K562 (cell line): Measurements from ENCODE around the gene PDIA5. TPM values are rescaled to one million over a fixed set of nuclear protein-coding genes. Genes with fewer than 3 reads are reported as not detected.

ENCODE experiments used
- ATAC-seq: fragments of 200-7000 bp; cut with Tn5 transposase; 3 replicates; pipeline ENCODE4 v1.9.1; 2020; ENCODE audit warnings: moderate library complexity
- BruUV-seq: library from RNA; stranded (reverse); fragments of 400-500 nt; replicated peaks from 2 replicates; lab custom pipeline; 2021; lab: Mats Ljungman, UMichigan
- CTCF ChIA-PET: fragments of 300-600 bp; formaldehyde crosslinking; extraction: SDS; loops from one replicate; lab custom pipeline; 2021; ENCODE audit warnings: low intra/inter-chr PET ratio; lab: Yijun Ruan, JAX
- POLR2A ChIA-PET: fragments of 300-600, 350-650 bp; sonication (Branson Sonifier 250); formaldehyde crosslinking; extraction: SDS; loops from one replicate; lab custom pipeline; 2021; ENCODE audit warnings: antibody characterized with exemption, inconsistent platforms; lab: Yijun Ruan, JAX
- DNase-seq, 4 experiments: peaks; one replicate each; pipeline versions ENCODE4 v3.0.0 to v3.0.0-alpha.2; 2011 to 2018; ENCODE audit warnings: low spot score in 3 of 4, mixed read lengths in 3 of 4; ENCODE audit errors: extremely low read depth in 1 of 4
- FAIRE-seq: peaks from 2 replicates; lab custom pipeline; 2011; peaks lifted over from hg19 to GRCh38; lab: Jason Lieb, UNC
- H2AFZ ChIP-seq: 2 replicates; pipeline ENCODE4 v1.6.0; 2011; ENCODE audit warnings: low read depth, low read length, control low read depth, inconsistent platforms
- H3K27ac ChIP-seq: fragments of 200-600 bp; 3 replicates; pipeline ENCODE4 v1.8.0; 2011; ENCODE audit warnings: low read depth, mild to moderate bottlenecking, control low read depth, inconsistent platforms, low read length, moderate library complexity, mixed read lengths; ENCODE audit errors: extremely low read depth
- H3K27me3 ChIP-seq, 2 experiments: fragments of 300-600 bp in 1 of 2; 2 replicates in 1 of 2; 3 replicates in 1 of 2; pipeline versions ENCODE4 v1.6.0 to v1.8.0; 2011; ENCODE audit warnings: inconsistent platforms in 2 of 2, low read length in 2 of 2, mild to moderate bottlenecking in 1 of 2, mixed read lengths in 1 of 2, moderate library complexity in 1 of 2; ENCODE audit not compliant: control insufficient read depth in 2 of 2, insufficient read depth in 2 of 2
- H3K36me3 ChIP-seq: fragments of 300-600 bp; 3 replicates; pipeline ENCODE4 v1.8.0; 2011; ENCODE audit warnings: mild to moderate bottlenecking, low read length, inconsistent platforms; ENCODE audit not compliant: control insufficient read depth, insufficient read depth
- H3K4me1 ChIP-seq, 2 experiments: fragments of 200-600 bp in 1 of 2; replicated peaks in 1 of 2; 2 replicates in 1 of 2; 3 replicates in 1 of 2; pipeline versions ENCODE4 v1.5.1 to v1.8.0; 2011; ENCODE audit warnings: inconsistent platforms in 2 of 2, low read length in 2 of 2, mild to moderate bottlenecking in 1 of 2, mixed read lengths in 1 of 2, moderate library complexity in 1 of 2; ENCODE audit not compliant: control insufficient read depth in 2 of 2, insufficient read depth in 2 of 2
- H3K4me2 ChIP-seq: 2 replicates; pipeline ENCODE4 v1.6.1; 2011; ENCODE audit warnings: low read length, control low read depth, inconsistent platforms, mixed read lengths; ENCODE audit not compliant: insufficient read depth
- H3K4me3 ChIP-seq: fragments of 200-600 bp; sonication (generic), shearing (Covaris generic); 2 replicates; pipeline ENCODE4 v1.5.1; 2016; ENCODE audit warnings: control low read depth, inconsistent platforms
- H3K79me2 ChIP-seq: fragments of 200-600 bp; 3 replicates; pipeline ENCODE4 v1.8.0; 2011; ENCODE audit warnings: low read length, inconsistent platforms; ENCODE audit not compliant: control insufficient read depth, insufficient read depth
- H3K9ac ChIP-seq, 2 experiments: 2 replicates each; pipeline versions ENCODE4 v1.6.0 to v1.6.1; 2011; ENCODE audit warnings: low read depth in 2 of 2, low read length in 2 of 2, control low read depth in 1 of 2, inconsistent platforms in 1 of 2, mild to moderate bottlenecking in 1 of 2, mixed read lengths in 1 of 2; ENCODE audit not compliant: insufficient read depth in 1 of 2
- H3K9me1 ChIP-seq: one replicate; pipeline ENCODE4 v1.6.0; 2011; ENCODE audit warnings: inconsistent platforms, mild to moderate bottlenecking, low read length, moderate library complexity; ENCODE audit not compliant: control insufficient read depth, insufficient read depth
- H3K9me3 ChIP-seq: replicated peaks from 2 replicates; pipeline ENCODE4 v1.5.1; 2011; ENCODE audit warnings: low read depth, low read length, inconsistent platforms; ENCODE audit not compliant: control insufficient read depth, insufficient read depth
- H4K20me1 ChIP-seq: replicated peaks from 2 replicates; pipeline ENCODE4 v1.6.1; 2011; ENCODE audit warnings: low read length, inconsistent platforms, mixed read lengths; ENCODE audit not compliant: control insufficient read depth, insufficient read depth
- BHLHE40 ChIP-seq: IDR thresholded peaks from 2 replicates; pipeline ENCODE4 v1.6.1; 2011; ENCODE audit warnings: low read length, improper control_type of control experiment
- CBFA2T3 ChIP-seq: fragments of 450-650 bp; IDR thresholded peaks from 2 replicates; pipeline ENCODE4 v1.6.1; 2017
- ELF4 ChIP-seq: fragments of 450-650 bp; formaldehyde crosslinking; IDR thresholded peaks from 2 replicates; pipeline ENCODE4 v1.4.0; 2022; ENCODE audit warnings: missing genetic modification characterization
- HDAC6 ChIP-seq: IDR thresholded peaks from 2 replicates; pipeline ENCODE4 v1.6.1; 2012; ENCODE audit warnings: low read depth, mild to moderate bottlenecking, control low read depth, inconsistent platforms, low read length, moderate library complexity
- MTF1 ChIP-seq: fragments of 250-450 bp; sonication (Bioruptor Pico); IDR thresholded peaks from 2 replicates; pipeline ENCODE4 v1.9.0; 2021; ENCODE audit warnings: moderate library complexity, mild to moderate bottlenecking, inconsistent platforms, borderline replicate concordance
- PRMT5 ChIP-seq: sonication (generic); formaldehyde crosslinking; IDR thresholded peaks from 2 replicates; pipeline ENCODE4 v1.5.0; 2020; ENCODE audit warnings: missing genetic modification reagents
- RAD21 ChIP-seq, 2 experiments: fragments of 250-450 bp in 1 of 2; fragments of 450-650 bp in 1 of 2; sonication (Bioruptor Pico) in 1 of 2; formaldehyde crosslinking in 1 of 2; IDR thresholded peaks in 1 of 2; conservative IDR thresholded peaks in 1 of 2; 2 replicates each; pipeline versions ENCODE4 v1.4.0 to v1.8.0; 2020 to 2022; ENCODE audit warnings: mild to moderate bottlenecking in 2 of 2, moderate library complexity in 1 of 2
- SIN3A ChIP-seq, 2 experiments: fragments of 150-350 bp in 1 of 2; IDR thresholded peaks; 2 replicates each; pipeline ENCODE4 v1.6.1; 2011 to 2016; ENCODE audit warnings: borderline replicate concordance in 2 of 2, low read depth in 2 of 2, low read length in 2 of 2, mild to moderate bottlenecking in 2 of 2, moderate library complexity in 2 of 2; ENCODE audit not compliant: control insufficient read depth in 1 of 2
- ZNF121 ChIP-seq: sonication (generic); formaldehyde crosslinking; conservative IDR thresholded peaks from 2 replicates; pipeline ENCODE4 v1.8.0; 2022; ENCODE audit warnings: missing genetic modification reagents
- ZNF143 ChIP-seq: sonication (generic); formaldehyde crosslinking; IDR thresholded peaks from 2 replicates; pipeline ENCODE4 v1.9.0; 2022; ENCODE audit warnings: mild to moderate bottlenecking, missing genetic modification reagents
- ZNF583 ChIP-seq: fragments of 250-450 bp; sonication (Bioruptor Pico); IDR thresholded peaks from 2 replicates; pipeline ENCODE4 v1.4.0; 2020
- ZNF76 ChIP-seq: fragments of 250-450 bp; sonication (Bioruptor Pico); IDR thresholded peaks from 2 replicates; pipeline ENCODE4 v1.4.0; 2020; ENCODE audit warnings: mild to moderate bottlenecking, moderate library complexity, borderline replicate concordance
- WGBS: fragments of 100-300 bp; shearing (Covaris generic); methylation state at CpG from one replicate; pipeline ENCODE4 v1.1.6; 2016; ENCODE audit warnings: low coverage, mixed read lengths; ENCODE audit not compliant: insufficient coverage; ENCODE audit errors: missing lambda C conversion rate; 5-methylcytosine and 5-hydroxymethylcytosine counted together
- in situ Hi-C: fragments of 300-500 bp; cut with MboI; formaldehyde crosslinking; loops from 4 replicates; pipeline ENCODE4 v1.15.0; 2018; ENCODE audit warnings: inconsistent platforms, mixed read lengths
- intact Hi-C: fragments of 100-400 bp; cut with micrococcal nuclease; formaldehyde crosslinking; loops from 2 replicates; pipeline ENCODE4 v1.14.2; 2022
- polyA plus RNA-seq, 8 experiments: library from polyadenylated mRNA; depleted of rRNA in 4 of 8; stranded (reverse) in 5 of 8; unstranded in 3 of 8; fragments of >200 nt; fragmentation: Nextera tagmentation in 2 of 8; fragmentation: Illumina TruSeq in 1 of 8; extraction: Ambion mirVana in 2 of 8; extraction: Trizol in 1 of 8; gene quantifications; 2 replicates each; pipeline versions ENCODE4 v1.2.1 to v1.2.3, GENCODE V29; 2011 to 2014; ENCODE audit warnings: inconsistent platforms in 1 of 8, missing spikeins in 1 of 8
- total RNA-seq, 7 experiments: library from RNA; depleted of rRNA in 6 of 7; stranded (reverse); fragments of >200 nt in 6 of 7; fragmentation: Illumina TruSeq in 2 of 7; extraction: Trizol in 2 of 7; gene quantifications; 2 replicates each; pipeline versions ENCODE4 v1.2.1 to v1.2.3, GENCODE V29; 2011 to 2021; ENCODE audit warnings: low replicate concordance in 1 of 7
- TF ChIP-seq, protein P1 (sequence below), 3 experiments: fragments of 200-800 bp in 1 of 3; fragments of 250-450 bp in 1 of 3; fragments of 450-650 bp in 1 of 3; sonication (Bioruptor Pico) in 1 of 3; sonication (Bioruptor generic) in 1 of 3; formaldehyde crosslinking in 1 of 3; IDR thresholded peaks; 2 replicates each; pipeline versions ENCODE4 v1.6.1 to v1.8.0; 2016 to 2022; ENCODE audit warnings: mild to moderate bottlenecking in 2 of 3, missing genetic modification characterization in 2 of 3, missing compliant biosample characterization in 1 of 3, moderate library complexity in 1 of 3

The PDIA5 gene
- total and polyA plus RNA-seq, 9 of the 15 experiments (the other 6 are each of a cell fraction or from before 2014, with no cell fraction given) = 3.4 to 31.8 (median 19.6) TPM

DNA sequence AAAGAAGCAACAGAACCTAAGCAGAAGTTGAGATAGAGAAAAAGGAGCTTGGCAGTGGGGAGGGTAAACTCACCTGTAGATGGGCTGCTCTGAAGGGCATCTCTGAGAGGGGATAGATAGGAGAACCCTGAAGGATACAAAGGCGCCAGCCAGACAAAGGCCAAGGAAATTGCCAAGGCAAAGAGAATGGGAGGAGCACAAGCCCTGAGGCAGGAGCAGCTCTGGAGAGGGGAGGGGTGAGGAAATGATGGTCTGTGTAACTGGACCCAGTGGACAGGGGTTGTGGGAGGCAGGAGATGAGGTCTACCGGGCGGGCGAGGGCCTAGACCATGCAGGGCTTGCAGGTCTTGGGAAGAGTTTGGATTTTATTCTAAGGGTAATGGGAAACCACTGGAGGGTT is 2.3 kb upstream of the PDIA5 start:
- Histone ChIP-seq H3K9me1 (no peaks in the 10 kb centered on the region), H3K4me3 (no peak overlapping the region), H3K4me1 (peaks cover 17 to 25% of the 10 kb centered on the region in 2 experiments; a peak in 4 of 5 replicates), H3K9ac (no peak overlapping the region), H3K9me3 (no peaks in the 10 kb centered on the region), H2AFZ (no peak overlapping the region), H3K36me3 (peaks cover 5% of the 10 kb centered on the region; the same call in 1 of the 3 replicates), H3K4me2 (no peak overlapping the region), H4K20me1 (peaks cover 12% of the 10 kb centered on the region; the same call in 1 of the 2 replicates), H3K27ac (no peak overlapping the region), H3K79me2 (peaks cover 27% of the 10 kb centered on the region), H3K27me3 (no peaks in the 10 kb centered on the region)
- no peak for FAIRE-seq
- in situ Hi-C loops (no loop called here), intact Hi-C loops (no loop called here)
- 40% methylated on average over 1 of the region's 4 CpGs for WGBS
- ChIA-PET CTCF (no interaction called here), POLR2A (no interaction called here)
- no TSS peak for BruUV-seq
- TF ChIP-seq BHLHE40 (no peak), HDAC6 (no peak), ZNF583 (CRISPR knock-in tag) (no peak)
- DNase-seq = no peak
- no peak for ATAC-seq

DNA sequence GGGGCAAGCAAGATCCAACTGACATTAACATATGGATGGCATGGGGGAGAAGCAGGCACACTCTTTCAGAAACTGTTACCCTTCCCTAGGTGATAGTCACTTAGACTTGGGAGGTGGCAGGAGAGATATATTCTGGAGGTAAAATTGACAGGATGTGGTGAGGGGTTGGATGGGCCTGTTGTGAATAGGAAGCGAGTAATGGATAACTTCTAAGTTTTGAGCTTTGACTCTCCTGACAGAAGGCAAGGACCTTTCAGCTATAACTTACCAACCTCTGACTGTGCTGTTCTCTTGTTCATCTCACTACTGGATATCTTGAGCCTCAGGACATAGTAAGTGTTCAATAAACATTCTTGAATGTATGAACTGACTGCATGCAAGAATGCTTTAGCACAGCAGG is 1.9 kb upstream of the PDIA5 start:
- H3K4me1 ChIP-seq = peaks cover 17 to 25% of the 10 kb centered on the region in 2 experiments; a peak in 4 of 5 replicates
- TF ChIP-seq ZNF143 (CRISPR knock-in tag) (no peak), ZNF121 (no peak), CBFA2T3 (no peak), PRMT5 (CRISPR knock-in tag) (no peak), ZNF76 (CRISPR knock-in tag) (no peak), MTF1 (CRISPR knock-in tag) (no peak), ELF4 (CRISPR knock-in tag) (no peak), SIN3A (IDR thresholded peaks at IDR 0.05; ENCODE audit: borderline replicate concordance in 2 of 2, control insufficient read depth in 1 of 2, low read depth in 2 of 2, low read length in 2 of 2) (no peak), RAD21 (CRISPR knock-in tag; conservative IDR thresholded peaks at IDR 0.05 in 1 of 2, IDR thresholded peaks at IDR 0.05 in 1 of 2) (no peak)
- TF ChIP-seq, protein P1, sequence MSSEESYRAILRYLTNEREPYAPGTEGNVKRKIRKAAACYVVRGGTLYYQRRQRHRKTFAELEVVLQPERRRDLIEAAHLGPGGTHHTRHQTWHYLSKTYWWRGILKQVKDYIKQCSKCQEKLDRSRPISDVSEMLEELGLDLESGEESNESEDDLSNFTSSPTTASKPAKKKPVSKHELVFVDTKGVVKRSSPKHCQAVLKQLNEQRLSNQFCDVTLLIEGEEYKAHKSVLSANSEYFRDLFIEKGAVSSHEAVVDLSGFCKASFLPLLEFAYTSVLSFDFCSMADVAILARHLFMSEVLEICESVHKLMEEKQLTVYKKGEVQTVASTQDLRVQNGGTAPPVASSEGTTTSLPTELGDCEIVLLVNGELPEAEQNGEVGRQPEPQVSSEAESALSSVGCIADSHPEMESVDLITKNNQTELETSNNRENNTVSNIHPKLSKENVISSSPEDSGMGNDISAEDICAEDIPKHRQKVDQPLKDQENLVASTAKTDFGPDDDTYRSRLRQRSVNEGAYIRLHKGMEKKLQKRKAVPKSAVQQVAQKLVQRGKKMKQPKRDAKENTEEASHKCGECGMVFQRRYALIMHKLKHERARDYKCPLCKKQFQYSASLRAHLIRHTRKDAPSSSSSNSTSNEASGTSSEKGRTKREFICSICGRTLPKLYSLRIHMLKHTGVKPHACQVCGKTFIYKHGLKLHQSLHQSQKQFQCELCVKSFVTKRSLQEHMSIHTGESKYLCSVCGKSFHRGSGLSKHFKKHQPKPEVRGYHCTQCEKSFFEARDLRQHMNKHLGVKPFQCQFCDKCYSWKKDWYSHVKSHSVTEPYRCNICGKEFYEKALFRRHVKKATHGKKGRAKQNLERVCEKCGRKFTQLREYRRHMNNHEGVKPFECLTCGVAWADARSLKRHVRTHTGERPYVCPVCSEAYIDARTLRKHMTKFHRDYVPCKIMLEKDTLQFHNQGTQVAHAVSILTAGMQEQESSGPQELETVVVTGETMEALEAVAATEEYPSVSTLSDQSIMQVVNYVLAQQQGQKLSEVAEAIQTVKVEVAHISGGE (CRISPR knock-in tag; IDR thresholded peaks at IDR 0.05) = no peak
- ChIA-PET CTCF (no interaction called here), POLR2A (no interaction called here)
- H3K9me3 ChIP-seq = no peaks in the 10 kb centered on the region
- ATAC-seq (no peak), FAIRE-seq (no peak), DNase-seq (no peak)
- H4K20me1 ChIP-seq = peaks cover 12% of the 10 kb centered on the region; the same call in 1 of the 2 replicates
- WGBS = 100% methylated on average over 1 of the region's 1 CpG
- peaks cover 30% of the 10 kb centered on the region for H3K79me2 ChIP-seq
- no peaks in the 10 kb centered on the region for H3K9me1 ChIP-seq
- no peak overlapping the region for H3K9ac ChIP-seq
- intact Hi-C loops = no loop called here
- no peak overlapping the region for H2AFZ ChIP-seq
- no TSS peak for BruUV-seq
- H3K27ac ChIP-seq = no peak overlapping the region
- in situ Hi-C loops = no loop called here
- H3K4me2 ChIP-seq = no peak overlapping the region
- no peaks in the 10 kb centered on the region for H3K27me3 ChIP-seq
- no peak overlapping the region for H3K4me3 ChIP-seq
- H3K36me3 ChIP-seq = peaks cover 6% of the 10 kb centered on the region; the same call in 1 of the 3 replicates
